Osteocyte (in vitro differentiated cells): ENCODE measurements around the gene LTB4R2. TPM values are rescaled to one million over a fixed set of nuclear protein-coding genes. Genes with fewer than 3 reads are reported as not detected.

Experiments used
- DNase-seq: peaks from one replicate; pipeline ENCODE4 v3.0.0; 2021; ENCODE audit warnings: mixed read lengths; ENCODE audit not compliant: unreplicated experiment; ENCODE audit errors: extremely low spot score
- H3K27ac Mint-ChIP-seq: one replicate; pipeline ENCODE4 v1.8.0; 2021; ENCODE audit warnings: mild to moderate bottlenecking, mixed read lengths; ENCODE audit not compliant: unreplicated experiment
- H3K27me3 Mint-ChIP-seq: one replicate; pipeline ENCODE4 v1.8.0; 2021; ENCODE audit warnings: mixed read lengths; ENCODE audit not compliant: unreplicated experiment
- H3K36me3 Mint-ChIP-seq: one replicate; pipeline ENCODE4 v1.8.0; 2021; ENCODE audit warnings: mixed read lengths; ENCODE audit not compliant: unreplicated experiment
- H3K4me1 Mint-ChIP-seq: one replicate; pipeline ENCODE4 v1.8.0; 2021; ENCODE audit warnings: mixed read lengths; ENCODE audit not compliant: unreplicated experiment
- H3K4me3 Mint-ChIP-seq: one replicate; pipeline ENCODE4 v1.8.0; 2021; ENCODE audit warnings: mild to moderate bottlenecking, moderate library complexity, mixed read lengths; ENCODE audit not compliant: unreplicated experiment
- H3K9me3 Mint-ChIP-seq: one replicate; pipeline ENCODE4 v1.8.0; 2021; ENCODE audit warnings: mixed read lengths; ENCODE audit not compliant: unreplicated experiment
- total RNA-seq: library from RNA; stranded (reverse); gene quantifications from 2 replicates; pipeline ENCODE4 v1.2.1, GENCODE V29; 2021
- TF ChIP-seq, protein P1 (sequence below): fragments of 200-600 bp; sonication (generic); IDR thresholded peaks from 2 replicates; pipeline ENCODE4 v1.5.0; 2021; ENCODE audit warnings: antibody characterized with exemption, mild to moderate bottlenecking, moderate library complexity

LTB4R2 gene
- total RNA-seq, 1 donor from 2014 or later = 14.9 TPM

DNA sequence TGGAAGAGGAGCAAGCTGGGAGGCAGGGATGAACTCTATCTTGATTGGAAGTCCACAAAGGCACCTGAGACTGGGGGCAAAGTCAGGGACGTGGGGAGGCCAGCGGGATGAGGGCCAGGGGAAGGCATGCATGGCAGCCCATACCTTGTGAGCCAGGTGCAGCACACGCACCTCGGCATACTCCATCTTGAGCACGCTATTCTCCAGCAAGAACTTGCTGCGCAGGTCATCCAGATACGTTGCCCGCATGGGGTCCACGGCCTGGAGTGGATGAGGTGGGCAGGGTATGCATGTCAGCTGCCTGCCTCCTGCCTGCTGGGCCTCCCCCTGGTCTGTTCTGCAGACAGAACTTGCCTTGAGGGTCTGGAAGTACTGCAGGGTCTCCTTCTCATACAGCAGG lies 42.4 kb upstream of the LTB4R2 start:
- DNase-seq = no peak
- TF ChIP-seq, protein P1, sequence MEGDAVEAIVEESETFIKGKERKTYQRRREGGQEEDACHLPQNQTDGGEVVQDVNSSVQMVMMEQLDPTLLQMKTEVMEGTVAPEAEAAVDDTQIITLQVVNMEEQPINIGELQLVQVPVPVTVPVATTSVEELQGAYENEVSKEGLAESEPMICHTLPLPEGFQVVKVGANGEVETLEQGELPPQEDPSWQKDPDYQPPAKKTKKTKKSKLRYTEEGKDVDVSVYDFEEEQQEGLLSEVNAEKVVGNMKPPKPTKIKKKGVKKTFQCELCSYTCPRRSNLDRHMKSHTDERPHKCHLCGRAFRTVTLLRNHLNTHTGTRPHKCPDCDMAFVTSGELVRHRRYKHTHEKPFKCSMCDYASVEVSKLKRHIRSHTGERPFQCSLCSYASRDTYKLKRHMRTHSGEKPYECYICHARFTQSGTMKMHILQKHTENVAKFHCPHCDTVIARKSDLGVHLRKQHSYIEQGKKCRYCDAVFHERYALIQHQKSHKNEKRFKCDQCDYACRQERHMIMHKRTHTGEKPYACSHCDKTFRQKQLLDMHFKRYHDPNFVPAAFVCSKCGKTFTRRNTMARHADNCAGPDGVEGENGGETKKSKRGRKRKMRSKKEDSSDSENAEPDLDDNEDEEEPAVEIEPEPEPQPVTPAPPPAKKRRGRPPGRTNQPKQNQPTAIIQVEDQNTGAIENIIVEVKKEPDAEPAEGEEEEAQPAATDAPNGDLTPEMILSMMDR = no peak
- no peaks in the 10 kb centered on the region for H3K9me3 Mint-ChIP-seq
- peaks cover 12% of the 10 kb centered on the region for H3K4me1 Mint-ChIP-seq
- H3K27me3 Mint-ChIP-seq = no peaks in the 10 kb centered on the region
- H3K36me3 Mint-ChIP-seq = peaks cover 9% of the 10 kb centered on the region
- H3K4me3 Mint-ChIP-seq = no peak overlapping the region
- no peak overlapping the region for H3K27ac Mint-ChIP-seq

GRCh38 chr14:24268225-24268624 lies 41.7 kb upstream of the LTB4R2 start:
- no peak overlapping the region for H3K4me3 Mint-ChIP-seq

GRCh38 chr14:24269368-24269767 lies 40.6 kb upstream of the LTB4R2 start:
- no peaks in the 10 kb centered on the region for H3K9me3 Mint-ChIP-seq
- no peak overlapping the region for H3K27ac Mint-ChIP-seq
- no peaks in the 10 kb centered on the region for H3K27me3 Mint-ChIP-seq
- DNase-seq = no peak
- TF ChIP-seq, protein P1 = no peak
- H3K4me1 Mint-ChIP-seq = peaks cover 14% of the 10 kb centered on the region
- no peak overlapping the region for H3K4me3 Mint-ChIP-seq
- peaks cover 9% of the 10 kb centered on the region for H3K36me3 Mint-ChIP-seq

More at GRCh38 chr14:24268225-24268624, 41.7 kb upstream of the LTB4R2 start:
- TF ChIP-seq, protein P1 = no peak
- no peaks in the 10 kb centered on the region for H3K9me3 Mint-ChIP-seq
- H3K4me1 Mint-ChIP-seq = peaks cover 14% of the 10 kb centered on the region
- no peak for DNase-seq
- no peak overlapping the region for H3K27ac Mint-ChIP-seq
- no peaks in the 10 kb centered on the region for H3K27me3 Mint-ChIP-seq
- H3K36me3 Mint-ChIP-seq = peaks cover 9% of the 10 kb centered on the region

- Mint-ChIP-seq H3K27ac (no peak overlapping the region), H3K36me3 (peaks cover 9% of the 10 kb centered on the region), H3K27me3 (no peaks in the 10 kb centered on the region), H3K9me3 (no peaks in the 10 kb centered on the region), H3K4me1 (peaks cover 14% of the 10 kb centered on the region), H3K4me3 (peak overlapping the region; percentile 26)
- TF ChIP-seq, protein P1 = no peak
- DNase-seq = no peak
Observed at GRCh38 chr14:24269910-24270536, 39.9 kb upstream of the LTB4R2 start.

GRCh38 chr14:24270537-24271133 lies 39.3 kb upstream of the LTB4R2 start:
- Mint-ChIP-seq H3K4me3 (peak overlapping the region; percentile 93), H3K4me1 (peaks cover 14% of the 10 kb centered on the region), H3K27ac (peak overlapping the region; percentile 92), H3K27me3 (no peaks in the 10 kb centered on the region), H3K36me3 (peaks cover 9% of the 10 kb centered on the region), H3K9me3 (no peaks in the 10 kb centered on the region)
- TF ChIP-seq, protein P1 = no peak
- no peak for DNase-seq
